Tibial nerve (tissue), 4 donors: Measurements from ENCODE around the gene RTN4. TPM values are rescaled to one million over a fixed set of nuclear protein-coding genes. Genes with fewer than 3 reads are reported as not detected.

Source experiments
- DNase-seq, 2 donors: peaks; one replicate each; pipeline ENCODE4 v3.0.0-alpha.2; 2019; ENCODE audit warnings: low spot score in 2 of 2
- H3K27ac ChIP-seq, 4 donors: fragments of 200-600 bp; sonication (generic) in 3 of 4; one replicate each; pipeline ENCODE4 v1.5.1; 2017 to 2019; ENCODE audit warnings: mild to moderate bottlenecking in 1 of 4
- H3K27me3 ChIP-seq, 2 donors: fragments of 200-600 bp; sonication (generic) in 1 of 2; one replicate each; pipeline versions ENCODE4 v1.5.1 to v1.6.0; 2017 to 2019
- H3K36me3 ChIP-seq, 3 donors: fragments of 200-600 bp; sonication (generic); one replicate each; pipeline ENCODE4 v1.5.1; 2018 to 2019
- H3K4me1 ChIP-seq, 4 donors: fragments of 200-600 bp; sonication (generic) in 3 of 4; one replicate each; pipeline ENCODE4 v1.5.1; 2017 to 2019
- H3K4me3 ChIP-seq, 4 donors: fragments of 200-600 bp; sonication (generic) in 3 of 4; one replicate each; pipeline ENCODE4 v1.5.1; 2017 to 2019; ENCODE audit warnings: mild to moderate bottlenecking in 1 of 4, moderate library complexity in 1 of 4
- H3K9me3 ChIP-seq, 4 donors: fragments of 200-600 bp; sonication (generic) in 3 of 4; one replicate each; pipeline ENCODE4 v1.5.1; 2017 to 2019
- CTCF ChIP-seq, 5 experiments: fragments of 200-600 bp in 3 of 5; fragments of 450-650 bp in 2 of 5; sonication (generic) in 3 of 5; IDR thresholded peaks; one replicate each; pipeline ENCODE4 v1.5.1; 2016 to 2019; ENCODE audit warnings: antibody characterized with exemption in 5 of 5, mild to moderate bottlenecking in 3 of 5, moderate library complexity in 2 of 5
- EP300 ChIP-seq, 2 donors: sonication (generic); formaldehyde crosslinking; IDR thresholded peaks; one replicate each; pipeline ENCODE4 v1.6.1; 2017; ENCODE audit warnings: antibody characterized with exemption in 2 of 2, mild to moderate bottlenecking in 1 of 2
- POLR2A ChIP-seq, 2 donors: fragments of 450-650 bp; IDR thresholded peaks; one replicate each; pipeline ENCODE4 v1.6.1; 2017; ENCODE audit warnings: antibody characterized with exemption in 2 of 2, mild to moderate bottlenecking in 2 of 2, moderate library complexity in 2 of 2
- WGBS, 2 donors: methylation state at CpG; one replicate each; pipeline ENCODE4 v1.1.5; 2018; 5-methylcytosine and 5-hydroxymethylcytosine counted together
- total RNA-seq, 4 donors: library from RNA; depleted of rRNA; stranded (reverse); fragments of >200 nt; gene quantifications; one replicate each; pipeline ENCODE4 v1.1.0, GENCODE V29; 2016

The RTN4 gene
- total RNA-seq, 4 donors from 2014 or later: 232 to 245 (median 243) TPM

- no peaks in the 10 kb centered on the region for H3K9me3 ChIP-seq
- H3K27ac ChIP-seq: peak overlapping the region; percentile 32 to 69 (median 59)
- no peaks in the 10 kb centered on the region for H3K27me3 ChIP-seq
- no peaks in the 10 kb centered on the region for H3K36me3 ChIP-seq
- WGBS, 2 donors: 88 to 89% methylated on average over 2 of the region's 2 CpGs
- TF ChIP-seq EP300 (IDR thresholded peaks at IDR 0.05): no peak
- TF ChIP-seq POLR2A (IDR thresholded peaks at IDR 0.05): no peak
- TF ChIP-seq CTCF (IDR thresholded peaks at IDR 0.05): no peak
- no peak overlapping the region for H3K4me3 ChIP-seq
- H3K4me1 ChIP-seq: peaks cover 0 to 98% (median 56%) of the 10 kb centered on the region in 4 donors
- DNase-seq: peak in 1 of 2 donors; percentile 36
Observed at GRCh38 chr2:55010915-55011314, 39.3 kb downstream of the RTN4 start.

- Histone ChIP-seq H3K27ac (peak overlapping the region; percentile 9 to 69 (median 41)), H3K9me3 (no peaks in the 10 kb centered on the region), H3K4me1 (peaks cover 0 to 98% (median 56%) of the 10 kb centered on the region in 4 donors), H3K36me3 (no peaks in the 10 kb centered on the region), H3K4me3 (peak overlapping the region in 3 of 4 donors; percentile 6 to 38 (median 31)), H3K27me3 (no peaks in the 10 kb centered on the region)
- 6 to 16% methylated on average over 5 of the region's 5 CpGs for WGBS, 2 donors
- peak in 1 of 2 donors; percentile 49 for DNase-seq
- TF ChIP-seq EP300 (IDR thresholded peaks at IDR 0.05) (peak in 1 of 2 donors; percentile 72), POLR2A (IDR thresholded peaks at IDR 0.05) (peak in 1 of 2 donors; percentile 18), CTCF (IDR thresholded peaks at IDR 0.05) (no peak)
Observed at GRCh38 chr2:55010149-55010591, 40.1 kb downstream of the RTN4 start.

GRCh38 chr2:55009277-55010060 is 40.8 kb downstream of the RTN4 start:
- peaks cover 0 to 98% (median 55%) of the 10 kb centered on the region in 4 donors for H3K4me1 ChIP-seq

GRCh38 chr2:55006306-55006705 is 43.9 kb downstream of the RTN4 start:
- Histone ChIP-seq H3K27me3 (no peaks in the 10 kb centered on the region), H3K4me3 (no peak overlapping the region), H3K27ac (no peak overlapping the region), H3K4me1 (peaks cover 0 to 80% (median 33%) of the 10 kb centered on the region in 4 donors), H3K9me3 (no peaks in the 10 kb centered on the region), H3K36me3 (no peaks in the 10 kb centered on the region)
- TF ChIP-seq POLR2A (IDR thresholded peaks at IDR 0.05) (no peak), EP300 (IDR thresholded peaks at IDR 0.05) (no peak), CTCF (IDR thresholded peaks at IDR 0.05) (no peak)
- WGBS, 2 donors: 43 to 51% methylated on average over 3 of the region's 3 CpGs
- no peak for DNase-seq

More at GRCh38 chr2:55009277-55010060, 40.8 kb downstream of the RTN4 start:
- H3K4me3 ChIP-seq: peak overlapping the region in 3 of 4 donors; percentile 6 to 38 (median 31)
- H3K9me3 ChIP-seq: no peaks in the 10 kb centered on the region
- peak overlapping the region in 3 of 4 donors; percentile 9 to 69 (median 50) for H3K27ac ChIP-seq
- H3K27me3 ChIP-seq: no peaks in the 10 kb centered on the region
- TF ChIP-seq CTCF (IDR thresholded peaks at IDR 0.05) (no peak), EP300 (IDR thresholded peaks at IDR 0.05) (no peak), POLR2A (IDR thresholded peaks at IDR 0.05) (no peak)
- 24 to 28% methylated on average over 7 of the region's 7 CpGs for WGBS, 2 donors
- no peak for DNase-seq
- no peaks in the 10 kb centered on the region for H3K36me3 ChIP-seq
